CD8-positive, alpha-beta memory T cell (primary cell): ENCODE data around the gene TDO2. TPM values are rescaled to one million over a fixed set of nuclear protein-coding genes. Genes with fewer than 3 reads are reported as not detected.

Experiments
- CTCF ChIA-PET: fragments of 350-600 bp; sonication (Branson Sonifier 250); formaldehyde crosslinking; loops from one replicate; lab custom pipeline; 2021; ENCODE audit warnings: antibody characterized with exemption; lab: Charles Lee
- POLR2A ChIA-PET: fragments of 350-600 bp; sonication (Branson Sonifier 250); formaldehyde crosslinking; loops from one replicate; lab custom pipeline; 2021; ENCODE audit warnings: antibody characterized with exemption; lab: Charles Lee
- DNase-seq, 5 donors: peaks; one replicate each; pipeline versions ENCODE4 v3.0.0 to v3.0.0-alpha.2; 2020 to 2022; ENCODE audit warnings: mixed read lengths in 1 of 5
- H3K27ac ChIP-seq: one replicate; pipeline ENCODE4 v1.7.0; 2013; ENCODE audit warnings: low read depth, mild to moderate bottlenecking, low read length, moderate library complexity
- H3K27me3 ChIP-seq: 2 replicates; pipeline ENCODE4 v1.7.0; 2013; ENCODE audit warnings: low read length, mild to moderate bottlenecking; ENCODE audit not compliant: insufficient read depth, poor library complexity, severe bottlenecking
- H3K36me3 ChIP-seq: 2 replicates; pipeline ENCODE4 v1.7.0; 2013; ENCODE audit warnings: mild to moderate bottlenecking, low read length, moderate library complexity; ENCODE audit not compliant: insufficient read depth
- H3K4me1 ChIP-seq: 2 replicates; pipeline ENCODE4 v1.7.0; 2013; ENCODE audit warnings: mild to moderate bottlenecking, low read length, moderate library complexity; ENCODE audit not compliant: insufficient read depth
- H3K4me3 ChIP-seq: 2 replicates; pipeline ENCODE4 v1.7.0; 2013; ENCODE audit warnings: mild to moderate bottlenecking, low read length
- H3K9me3 ChIP-seq: 2 replicates; pipeline ENCODE4 v1.7.0; 2013; ENCODE audit warnings: mild to moderate bottlenecking, low read length
- H3K27ac Mint-ChIP-seq, 8 donors: one replicate each; pipeline ENCODE4 v1.8.0; 2020 to 2021; ENCODE audit warnings: mixed read lengths in 8 of 8, mild to moderate bottlenecking in 6 of 8, inconsistent platforms in 3 of 8, moderate library complexity in 3 of 8
- H3K27me3 Mint-ChIP-seq, 2 donors: one replicate each; pipeline ENCODE4 v1.8.0; 2020 to 2021; ENCODE audit warnings: mixed read lengths in 2 of 2, mild to moderate bottlenecking in 1 of 2, moderate library complexity in 1 of 2
- H3K36me3 Mint-ChIP-seq, 3 donors: one replicate each; pipeline ENCODE4 v1.8.0; 2020 to 2021; ENCODE audit warnings: mixed read lengths in 3 of 3, inconsistent platforms in 1 of 3, mild to moderate bottlenecking in 1 of 3
- H3K4me1 Mint-ChIP-seq, 3 donors: one replicate each; pipeline ENCODE4 v1.8.0; 2020 to 2021; ENCODE audit warnings: mixed read lengths in 3 of 3, inconsistent platforms in 1 of 3, mild to moderate bottlenecking in 1 of 3
- H3K4me3 Mint-ChIP-seq, 7 donors: one replicate each; pipeline ENCODE4 v1.8.0; 2020 to 2021; ENCODE audit warnings: mixed read lengths in 7 of 7, mild to moderate bottlenecking in 6 of 7, moderate library complexity in 4 of 7, inconsistent platforms in 2 of 7
- H3K9me3 Mint-ChIP-seq, 5 donors: one replicate each; pipeline ENCODE4 v1.8.0; 2020 to 2022; ENCODE audit warnings: mixed read lengths in 5 of 5, mild to moderate bottlenecking in 3 of 5, moderate library complexity in 2 of 5, inconsistent platforms in 1 of 5
- polyA plus RNA-seq: library from polyadenylated mRNA; unstranded; fragments of 300-500 nt; fragmentation: Illumina TruSeq; gene quantifications from one replicate; pipeline ENCODE4 v1.2.3, GENCODE V29; 2021
- total RNA-seq, 2 experiments: library from RNA; stranded (reverse); gene quantifications; one replicate each; pipeline ENCODE4 v1.2.3, GENCODE V29; 2021

TDO2 gene
- total and polyA plus RNA-seq, 3 experiments from 2014 or later = not detected

DNA sequence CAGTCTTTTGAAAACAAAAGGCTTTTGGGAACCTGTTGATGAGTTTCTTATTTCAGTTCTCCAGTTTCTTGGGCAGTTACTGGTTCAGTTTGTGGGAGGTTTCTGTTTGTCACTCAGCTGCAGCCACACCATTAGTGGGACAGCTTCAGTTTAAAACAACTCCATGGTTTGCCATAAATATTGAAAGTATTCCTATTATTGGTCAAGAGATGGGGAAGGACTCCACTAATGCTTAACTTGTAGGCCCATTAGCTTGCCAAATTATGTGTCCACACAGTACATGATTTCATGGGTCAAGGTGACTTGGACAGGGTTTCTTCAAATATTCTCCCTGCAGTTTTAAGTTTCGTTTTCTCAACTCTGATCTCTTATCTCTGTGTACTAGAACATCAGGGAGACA lies 21.9 kb upstream of the TDO2 start:
- Mint-ChIP-seq H3K4me1 (no peaks in the 10 kb centered on the region), H3K9me3 (peaks cover 0 to 7% (median 2%) of the 10 kb centered on the region in 5 donors), H3K36me3 (no peaks in the 10 kb centered on the region), H3K27ac (no peak overlapping the region), H3K27me3 (no peaks in the 10 kb centered on the region), H3K4me3 (no peak overlapping the region)
- ChIA-PET POLR2A (no interaction called here), CTCF (no interaction called here)
- no peaks in the 10 kb centered on the region for H3K9me3 ChIP-seq
- H3K27me3 ChIP-seq = no peaks in the 10 kb centered on the region
- H3K27ac ChIP-seq = no peak overlapping the region
- no peak for DNase-seq
- H3K36me3 ChIP-seq = no peaks in the 10 kb centered on the region
- H3K4me1 ChIP-seq = no peaks in the 10 kb centered on the region
- no peak overlapping the region for H3K4me3 ChIP-seq

DNA sequence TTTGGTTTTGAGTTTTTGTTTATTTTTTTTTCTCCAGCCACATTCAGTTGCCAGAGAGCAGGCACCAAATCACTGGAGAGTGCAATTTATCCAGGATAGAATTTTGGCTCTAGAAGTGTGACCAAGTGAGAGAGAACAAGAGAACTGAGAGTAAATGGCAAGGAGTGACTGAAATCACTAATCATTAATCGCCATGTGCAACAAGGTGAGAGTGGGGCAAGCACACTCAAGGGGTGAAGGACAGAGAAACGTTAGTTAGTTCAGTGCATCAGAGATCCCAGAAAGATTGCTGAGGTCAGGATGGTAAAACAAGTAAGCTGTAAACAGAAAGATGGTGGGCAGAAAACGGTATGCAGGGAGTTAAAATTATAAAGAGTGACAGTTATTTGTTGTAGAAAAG lies 19.6 kb upstream of the TDO2 start:
- H3K27me3 Mint-ChIP-seq = peaks cover 0 to 4% of the 10 kb centered on the region in 2 donors
- Histone ChIP-seq H3K36me3 (no peaks in the 10 kb centered on the region), H3K9me3 (no peaks in the 10 kb centered on the region), H3K27ac (no peak overlapping the region), H3K4me3 (no peak overlapping the region), H3K4me1 (no peaks in the 10 kb centered on the region), H3K27me3 (no peaks in the 10 kb centered on the region)
- H3K36me3 Mint-ChIP-seq = no peaks in the 10 kb centered on the region
- DNase-seq = no peak
- ChIA-PET POLR2A (no interaction called here), CTCF (no interaction called here)
- H3K9me3 Mint-ChIP-seq = peaks cover 0 to 5% (median 0%) of the 10 kb centered on the region in 5 donors
- H3K27ac Mint-ChIP-seq = no peak overlapping the region
- no peaks in the 10 kb centered on the region for H3K4me1 Mint-ChIP-seq
- no peak overlapping the region for H3K4me3 Mint-ChIP-seq

DNA sequence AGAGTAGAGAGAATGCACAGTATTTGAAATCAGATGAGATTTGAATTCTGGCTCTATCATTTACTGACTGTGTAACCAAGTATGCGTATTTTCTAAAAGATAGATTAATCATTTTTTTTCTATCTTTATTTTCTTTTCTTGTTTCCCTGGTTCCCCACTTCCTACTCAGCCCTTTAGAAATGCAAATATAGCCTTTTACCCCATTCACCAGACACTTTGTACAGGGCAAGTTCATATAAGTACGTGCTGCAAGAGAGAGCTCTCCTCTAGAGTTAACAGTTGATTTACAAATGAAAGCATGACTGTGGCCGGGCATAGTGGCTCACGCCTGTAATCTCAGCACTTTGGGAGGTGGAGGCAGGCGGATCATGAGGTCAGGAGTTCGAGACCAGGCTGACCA lies 17.8 kb upstream of the TDO2 start:
- Histone ChIP-seq H3K27me3 (no peaks in the 10 kb centered on the region), H3K4me3 (no peak overlapping the region), H3K36me3 (no peaks in the 10 kb centered on the region), H3K4me1 (no peaks in the 10 kb centered on the region), H3K9me3 (no peaks in the 10 kb centered on the region), H3K27ac (no peak overlapping the region)
- H3K27ac Mint-ChIP-seq = no peak overlapping the region
- ChIA-PET POLR2A (no interaction called here), CTCF (no interaction called here)
- no peak for DNase-seq
- no peaks in the 10 kb centered on the region for H3K4me1 Mint-ChIP-seq
- peaks cover 0 to 4% (median 1%) of the 10 kb centered on the region in 5 donors for H3K9me3 Mint-ChIP-seq
- no peak overlapping the region for H3K4me3 Mint-ChIP-seq
- H3K27me3 Mint-ChIP-seq = peaks cover 2 to 7% of the 10 kb centered on the region in 2 donors
- H3K36me3 Mint-ChIP-seq = no peaks in the 10 kb centered on the region

DNA sequence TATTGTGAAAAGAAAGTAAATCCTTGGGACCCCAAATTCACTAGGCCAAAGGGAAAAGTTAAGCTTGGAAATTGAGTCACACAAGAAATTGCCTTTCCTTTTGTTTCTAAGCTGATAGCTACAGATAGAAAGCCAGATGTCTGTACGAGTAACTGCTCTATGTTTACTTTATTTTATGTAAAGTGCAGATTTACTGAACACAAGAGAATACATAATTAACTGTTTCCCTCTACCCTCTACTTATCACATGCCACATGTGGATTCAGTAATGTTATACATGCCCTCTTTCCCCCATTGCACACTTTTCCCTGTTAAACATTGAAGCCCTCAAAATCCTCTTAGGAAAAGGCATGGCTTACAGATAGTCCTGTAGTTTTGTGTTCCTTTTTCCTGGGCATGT lies 16.5 kb upstream of the TDO2 start:
- ChIA-PET POLR2A (no interaction called here), CTCF (no interaction called here)
- H3K4me3 ChIP-seq = no peak overlapping the region
- H3K4me1 ChIP-seq = no peaks in the 10 kb centered on the region
- Mint-ChIP-seq H3K4me3 (no peak overlapping the region), H3K36me3 (no peaks in the 10 kb centered on the region), H3K27ac (no peak overlapping the region), H3K4me1 (no peaks in the 10 kb centered on the region), H3K9me3 (peaks cover 0 to 6% (median 4%) of the 10 kb centered on the region in 5 donors), H3K27me3 (peaks cover 5 to 17% of the 10 kb centered on the region in 2 donors)
- H3K27ac ChIP-seq = no peak overlapping the region
- no peaks in the 10 kb centered on the region for H3K36me3 ChIP-seq
- H3K27me3 ChIP-seq = no peaks in the 10 kb centered on the region
- H3K9me3 ChIP-seq = no peaks in the 10 kb centered on the region
- DNase-seq = no peak

- Histone ChIP-seq H3K9me3 (no peaks in the 10 kb centered on the region), H3K4me1 (no peaks in the 10 kb centered on the region), H3K4me3 (no peak overlapping the region), H3K27me3 (no peaks in the 10 kb centered on the region), H3K27ac (no peak overlapping the region), H3K36me3 (no peaks in the 10 kb centered on the region)
- peaks cover 7 to 24% of the 10 kb centered on the region in 2 donors for H3K27me3 Mint-ChIP-seq
- no peaks in the 10 kb centered on the region for H3K36me3 Mint-ChIP-seq
- no peak overlapping the region for H3K4me3 Mint-ChIP-seq
- H3K27ac Mint-ChIP-seq = no peak overlapping the region
- peaks cover 0 to 7% (median 4%) of the 10 kb centered on the region in 5 donors for H3K9me3 Mint-ChIP-seq
- no peaks in the 10 kb centered on the region for H3K4me1 Mint-ChIP-seq
- ChIA-PET CTCF (no interaction called here), POLR2A (no interaction called here)
- no peak for DNase-seq
Measured at GRCh38 chr4:155887847-155888570, 15.5 kb upstream of the TDO2 start.

DNA sequence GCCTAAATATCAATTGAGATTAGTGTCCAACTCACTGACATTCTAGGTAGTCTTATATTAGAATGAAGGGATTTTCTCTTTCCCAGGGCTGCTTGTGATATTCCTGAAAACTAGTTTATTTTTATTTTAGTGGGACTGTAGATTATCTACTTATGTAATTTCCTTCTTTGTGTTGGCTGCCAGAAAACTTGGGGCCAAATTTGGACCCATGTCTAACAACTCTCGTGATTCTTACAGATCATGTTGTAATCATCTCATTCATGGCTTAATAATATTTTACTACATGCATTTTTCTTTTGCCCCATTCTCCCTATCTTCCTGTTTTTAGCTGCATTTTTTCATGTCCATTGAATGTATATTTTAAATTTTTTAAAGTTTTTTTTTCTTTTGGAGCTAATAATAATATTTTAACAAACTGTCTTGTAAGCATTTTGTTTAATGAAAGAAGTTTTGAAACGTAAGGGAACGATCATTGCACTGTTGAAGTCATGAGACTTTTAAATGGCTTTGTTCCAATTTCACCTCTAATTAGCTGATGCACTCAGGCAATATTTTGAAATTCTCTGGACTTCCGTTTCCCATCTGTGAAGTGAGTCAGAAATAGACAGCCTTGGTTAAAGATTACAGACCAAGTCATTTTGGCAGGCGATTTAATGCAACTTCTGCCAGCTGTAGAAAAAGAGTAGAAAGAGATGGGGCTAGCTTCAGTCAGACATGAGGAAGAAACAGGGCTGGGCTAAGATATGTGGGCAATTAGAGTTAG lies 14.3 kb upstream of the TDO2 start:
- DNase-seq = no peak
- H3K4me1 ChIP-seq = no peaks in the 10 kb centered on the region
- POLR2A ChIA-PET = no interaction called here
- H3K36me3 ChIP-seq = no peaks in the 10 kb centered on the region
- Mint-ChIP-seq H3K9me3 (peaks cover 0 to 7% (median 3%) of the 10 kb centered on the region in 5 donors), H3K4me3 (no peak overlapping the region), H3K36me3 (no peaks in the 10 kb centered on the region), H3K4me1 (no peaks in the 10 kb centered on the region), H3K27me3 (peaks cover 9 to 24% of the 10 kb centered on the region in 2 donors), H3K27ac (no peak overlapping the region)
- H3K27ac ChIP-seq = no peak overlapping the region
- no peak overlapping the region for H3K4me3 ChIP-seq
- H3K9me3 ChIP-seq = no peaks in the 10 kb centered on the region
- CTCF ChIA-PET = no interaction called here
- no peaks in the 10 kb centered on the region for H3K27me3 ChIP-seq

- H3K27ac ChIP-seq = no peak overlapping the region
- no peak overlapping the region for H3K4me3 ChIP-seq
- Mint-ChIP-seq H3K9me3 (peaks cover 0 to 7% (median 3%) of the 10 kb centered on the region in 5 donors), H3K27ac (no peak overlapping the region), H3K4me1 (no peaks in the 10 kb centered on the region), H3K4me3 (no peak overlapping the region), H3K27me3 (peaks cover 9 to 24% of the 10 kb centered on the region in 2 donors), H3K36me3 (no peaks in the 10 kb centered on the region)
- H3K36me3 ChIP-seq = no peaks in the 10 kb centered on the region
- no peaks in the 10 kb centered on the region for H3K4me1 ChIP-seq
- H3K27me3 ChIP-seq = no peaks in the 10 kb centered on the region
- H3K9me3 ChIP-seq = no peaks in the 10 kb centered on the region
- ChIA-PET POLR2A (no interaction called here), CTCF (no interaction called here)
- DNase-seq = no peak
Measured at GRCh38 chr4:155889946-155890345, 13.6 kb upstream of the TDO2 start.

DNA sequence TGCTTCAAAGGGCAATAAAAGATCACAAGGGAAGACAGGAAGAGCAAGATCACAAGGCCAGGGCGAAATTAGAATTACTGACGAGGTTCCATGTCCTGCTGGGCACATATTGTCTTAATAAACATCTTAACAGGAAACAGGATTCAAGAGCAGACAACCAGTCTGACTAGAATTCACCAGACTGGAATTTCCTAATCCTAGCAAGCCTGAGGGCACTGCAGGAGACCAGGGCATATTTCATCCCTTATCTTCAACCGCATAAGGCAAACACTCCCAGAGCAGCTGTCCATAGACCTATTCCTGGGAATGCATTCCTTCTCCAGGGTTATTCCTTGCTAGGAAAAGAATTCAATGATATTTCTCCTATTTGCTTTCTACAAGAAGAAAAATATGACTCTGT lies 12.4 kb upstream of the TDO2 start:
- no peak for DNase-seq
- no peaks in the 10 kb centered on the region for H3K36me3 ChIP-seq
- no peaks in the 10 kb centered on the region for H3K27me3 ChIP-seq
- no peaks in the 10 kb centered on the region for H3K4me1 ChIP-seq
- no peaks in the 10 kb centered on the region for H3K9me3 ChIP-seq
- H3K27ac ChIP-seq = no peak overlapping the region
- H3K27ac Mint-ChIP-seq = no peak overlapping the region
- no peaks in the 10 kb centered on the region for H3K36me3 Mint-ChIP-seq
- H3K4me3 Mint-ChIP-seq = no peak overlapping the region
- H3K27me3 Mint-ChIP-seq = peaks cover 9 to 24% of the 10 kb centered on the region in 2 donors
- POLR2A ChIA-PET = no interaction called here
- H3K4me1 Mint-ChIP-seq = no peaks in the 10 kb centered on the region
- CTCF ChIA-PET = no interaction called here
- H3K4me3 ChIP-seq = no peak overlapping the region
- H3K9me3 Mint-ChIP-seq = peaks cover 0 to 10% (median 3%) of the 10 kb centered on the region in 5 donors
